22Rv1 (cell line): Measurements from ENCODE around the gene PHACTR1.

Experiments
- ZFX ChIP-seq: fragments of 450-650 bp; IDR thresholded peaks from 2 replicates; pipeline ENCODE4 v1.6.1; 2017; ENCODE audit warnings: antibody characterized with exemption, borderline replicate concordance
- TF ChIP-seq, protein P1 (sequence below): fragments of 450-650 bp; IDR thresholded peaks from 2 replicates; pipeline ENCODE4 v1.5.1; 2017; ENCODE audit warnings: mild to moderate bottlenecking

DNA sequence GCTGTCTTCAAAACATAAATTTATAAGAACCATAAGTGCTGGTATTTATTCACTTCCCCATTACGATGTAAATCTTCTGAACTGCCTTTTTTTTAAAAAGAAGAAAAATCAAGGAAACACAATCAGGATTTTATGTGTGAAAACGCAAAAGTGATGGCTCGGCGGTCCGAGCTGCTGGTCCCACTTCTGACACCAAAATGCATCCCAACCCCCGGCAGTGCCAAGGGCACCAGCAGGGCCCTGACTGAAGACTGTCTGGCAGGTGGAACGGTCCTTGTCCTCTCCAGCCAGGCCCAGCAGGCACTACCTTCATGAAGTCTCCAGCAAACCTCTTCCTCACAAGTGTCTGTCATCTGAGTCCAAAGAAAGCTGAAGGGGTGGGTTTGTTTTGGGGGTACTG lies 570.5 kb downstream of the PHACTR1 start:
- TF ChIP-seq, protein P1, sequence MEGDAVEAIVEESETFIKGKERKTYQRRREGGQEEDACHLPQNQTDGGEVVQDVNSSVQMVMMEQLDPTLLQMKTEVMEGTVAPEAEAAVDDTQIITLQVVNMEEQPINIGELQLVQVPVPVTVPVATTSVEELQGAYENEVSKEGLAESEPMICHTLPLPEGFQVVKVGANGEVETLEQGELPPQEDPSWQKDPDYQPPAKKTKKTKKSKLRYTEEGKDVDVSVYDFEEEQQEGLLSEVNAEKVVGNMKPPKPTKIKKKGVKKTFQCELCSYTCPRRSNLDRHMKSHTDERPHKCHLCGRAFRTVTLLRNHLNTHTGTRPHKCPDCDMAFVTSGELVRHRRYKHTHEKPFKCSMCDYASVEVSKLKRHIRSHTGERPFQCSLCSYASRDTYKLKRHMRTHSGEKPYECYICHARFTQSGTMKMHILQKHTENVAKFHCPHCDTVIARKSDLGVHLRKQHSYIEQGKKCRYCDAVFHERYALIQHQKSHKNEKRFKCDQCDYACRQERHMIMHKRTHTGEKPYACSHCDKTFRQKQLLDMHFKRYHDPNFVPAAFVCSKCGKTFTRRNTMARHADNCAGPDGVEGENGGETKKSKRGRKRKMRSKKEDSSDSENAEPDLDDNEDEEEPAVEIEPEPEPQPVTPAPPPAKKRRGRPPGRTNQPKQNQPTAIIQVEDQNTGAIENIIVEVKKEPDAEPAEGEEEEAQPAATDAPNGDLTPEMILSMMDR = no peak
- no peak for TF ChIP-seq ZFX
